HG02973 (cell line): Measurements from ENCODE around the gene KRTAP2-2.
"Not testable (repeated sequence)": the region's sequence is repeated elsewhere in the genome, so short reads cannot be mapped to it uniquely, and the experiment has no call there.

Experiments
- ATAC-seq: cut with Tn5 transposase; IDR thresholded peaks from one replicate; pipeline ENCODE4 v1.9.1; 2021; ENCODE audit warnings: moderate library complexity; ENCODE audit not compliant: unreplicated experiment

KRTAP2-2 gene

DNA sequence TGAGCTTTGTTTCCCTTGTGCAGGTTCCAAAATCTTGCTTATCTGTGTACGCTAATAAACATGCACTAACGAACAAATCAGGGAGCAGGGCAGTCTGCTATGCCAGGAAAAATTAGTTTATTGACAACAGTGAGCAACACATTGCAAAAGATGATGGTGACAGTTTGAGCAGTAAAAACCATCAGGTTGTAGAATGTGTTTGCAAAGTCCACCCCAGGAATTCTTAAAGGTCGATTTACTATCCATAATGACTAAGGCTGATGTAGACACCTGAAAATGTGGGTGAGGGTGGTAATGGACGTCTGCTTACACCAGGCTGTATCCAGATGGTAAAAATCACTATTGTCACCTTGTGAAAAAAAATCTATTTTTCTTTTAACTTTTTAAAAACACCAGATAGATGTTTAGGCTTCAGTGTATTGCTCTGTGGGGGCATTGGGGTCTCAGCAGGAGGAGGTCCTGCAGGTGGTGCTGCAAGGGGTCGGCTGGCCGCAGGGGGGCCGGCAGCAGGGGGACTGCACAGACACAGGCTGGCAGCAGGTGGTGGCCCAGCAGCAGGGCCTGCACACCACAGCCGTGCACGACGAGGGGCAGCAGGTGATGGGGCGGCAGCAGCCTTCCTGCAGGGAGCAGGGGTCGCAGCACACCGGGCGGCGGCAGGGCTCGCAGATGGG, 10.1 kb upstream of the KRTAP2-2 start:
- ATAC-seq, result not testable (repeated sequence)

DNA sequence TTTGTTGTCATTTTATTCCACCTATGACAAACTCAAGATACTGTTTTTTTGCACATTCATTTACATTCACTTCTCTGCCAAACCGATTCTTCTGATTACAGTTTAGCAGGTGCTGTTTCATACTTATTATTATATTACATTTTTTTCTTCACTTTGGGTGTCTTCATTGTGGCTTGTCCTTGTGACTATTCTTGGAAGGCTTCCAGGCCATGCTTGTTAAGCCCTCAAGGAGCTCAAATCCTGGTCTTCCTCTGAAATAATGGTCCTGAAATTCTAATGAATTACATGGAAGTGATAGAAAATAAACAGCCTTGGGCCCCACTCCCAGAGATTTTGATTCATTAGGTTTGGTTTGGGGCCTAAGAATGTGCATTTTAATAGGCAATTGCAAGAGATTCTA, 9.3 kb upstream of the KRTAP2-2 start:
- ATAC-seq, result no peak

DNA sequence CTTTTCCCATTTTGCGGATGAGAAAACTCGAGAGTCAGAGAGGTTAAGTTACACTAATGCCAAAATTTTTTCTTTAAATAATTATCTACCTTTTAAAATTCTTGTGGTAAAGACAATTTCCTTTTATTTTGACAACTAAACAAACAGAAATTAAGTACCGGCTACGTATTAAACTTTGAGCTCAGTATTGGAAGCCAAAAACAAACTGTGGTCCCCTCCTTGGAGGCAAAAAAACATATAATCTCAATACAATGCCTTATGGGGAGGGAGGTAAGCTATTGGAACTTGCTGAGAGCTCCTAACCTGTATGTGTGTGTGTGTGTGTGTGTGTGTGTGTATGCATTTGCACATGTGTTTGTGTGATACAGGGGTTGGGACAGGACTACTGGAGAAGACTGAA, 8.4 kb upstream of the KRTAP2-2 start:
- no peak for ATAC-seq

DNA sequence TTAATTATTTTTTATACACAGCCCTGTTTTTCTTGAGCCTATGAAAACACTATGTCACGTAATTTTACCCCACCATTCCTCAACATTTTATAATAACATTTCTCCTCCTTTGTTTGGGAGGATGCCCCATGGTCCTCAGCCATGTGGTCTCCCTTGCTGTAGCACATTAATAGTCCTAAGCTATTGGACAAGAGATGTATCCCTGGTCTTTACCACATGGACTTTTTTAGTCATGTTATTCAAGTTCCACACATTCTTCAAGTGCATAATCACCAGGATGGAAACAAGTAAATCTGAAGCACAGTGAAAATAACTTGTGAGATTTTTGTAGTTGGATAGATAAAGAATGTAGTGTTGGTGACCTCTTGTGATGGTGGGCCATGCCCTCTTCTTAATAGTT, 6.9 kb upstream of the KRTAP2-2 start:
- ATAC-seq, result no peak

GRCh38 chr17:41060052-41060604, 5.1 kb upstream of the KRTAP2-2 start, which contains the start of gene KRTAP2-3:
Gene KRTAP2-3, minus strand, starts transcription at chr17:41060114. Its CDS starts 64 bp downstream, at chr17:41060050.
- ATAC-seq, result no peak

DNA sequence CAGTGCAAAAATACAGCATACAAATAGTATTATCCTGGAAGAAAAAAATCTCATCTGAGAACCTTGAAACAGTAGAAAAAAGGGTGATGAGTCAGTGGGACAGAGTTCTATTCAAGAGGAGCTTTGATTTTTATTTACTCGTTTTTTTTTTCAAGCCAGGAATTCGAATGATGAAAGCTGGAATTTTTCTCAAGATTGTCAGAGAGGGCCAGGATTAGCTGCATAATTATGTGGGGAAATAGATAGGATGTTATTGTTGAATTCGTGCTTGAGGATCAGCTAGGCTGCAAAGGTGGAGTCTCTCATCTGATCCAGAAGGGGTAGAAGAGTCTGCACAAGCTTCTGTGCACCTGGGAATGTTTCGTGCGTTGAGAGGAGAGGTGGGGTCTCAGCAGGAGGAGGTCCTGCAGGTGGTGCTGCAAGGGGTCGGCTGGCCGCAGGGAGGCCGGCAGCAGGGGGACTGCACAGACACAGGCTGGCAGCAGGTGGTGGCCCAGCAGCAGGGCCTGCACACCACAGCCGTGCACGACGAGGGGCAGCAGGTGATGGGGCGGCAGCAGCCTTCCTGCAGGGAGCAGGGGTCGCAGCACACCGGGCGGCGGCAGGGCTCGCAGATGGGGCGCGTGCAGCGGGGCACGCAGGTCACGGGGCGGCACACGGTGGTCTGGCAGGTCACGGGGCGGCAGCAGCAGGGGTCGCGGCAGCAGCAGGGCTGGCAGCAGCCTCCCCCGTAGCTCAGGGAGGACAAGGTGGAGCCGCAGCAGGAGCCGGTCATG, 4.4 kb upstream of the KRTAP2-2 start:
- ATAC-seq, result not testable (repeated sequence)

GRCh38 chr17:41058741-41059140, 3.7 kb upstream of the KRTAP2-2 start:
- no peak for ATAC-seq

GRCh38 chr17:41057547-41057946, 2.5 kb upstream of the KRTAP2-2 start:
- no peak for ATAC-seq

GRCh38 chr17:41054556-41054955, 474 bp downstream of the KRTAP2-2 start:
- ATAC-seq, result not testable (repeated sequence)

DNA sequence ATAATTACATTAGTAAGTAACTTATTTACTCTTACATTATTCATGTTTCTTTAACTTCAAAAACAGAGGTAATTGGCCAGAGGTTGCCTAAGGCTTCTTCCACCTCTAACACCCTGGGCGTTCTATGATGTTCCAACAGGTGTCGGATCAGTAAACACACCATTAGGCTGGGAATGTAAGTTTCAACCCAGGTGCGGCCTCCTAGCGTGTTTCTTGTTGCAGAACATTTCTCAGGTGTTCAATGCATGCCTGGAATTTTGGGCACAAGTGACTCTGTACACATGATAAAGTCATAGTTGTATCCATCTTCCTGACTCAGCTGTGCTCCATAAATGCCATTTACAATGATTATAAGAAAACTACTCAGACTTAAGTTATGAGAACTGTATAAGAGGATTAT, 1.0 kb downstream of the KRTAP2-2 start:
- ATAC-seq, result no peak

- no peak for ATAC-seq
Observed at GRCh38 chr17:41052566-41052965, 2.5 kb downstream of the KRTAP2-2 start.

GRCh38 chr17:41049110-41049509, 5.9 kb downstream of the KRTAP2-2 start:
- ATAC-seq, result no peak

DNA sequence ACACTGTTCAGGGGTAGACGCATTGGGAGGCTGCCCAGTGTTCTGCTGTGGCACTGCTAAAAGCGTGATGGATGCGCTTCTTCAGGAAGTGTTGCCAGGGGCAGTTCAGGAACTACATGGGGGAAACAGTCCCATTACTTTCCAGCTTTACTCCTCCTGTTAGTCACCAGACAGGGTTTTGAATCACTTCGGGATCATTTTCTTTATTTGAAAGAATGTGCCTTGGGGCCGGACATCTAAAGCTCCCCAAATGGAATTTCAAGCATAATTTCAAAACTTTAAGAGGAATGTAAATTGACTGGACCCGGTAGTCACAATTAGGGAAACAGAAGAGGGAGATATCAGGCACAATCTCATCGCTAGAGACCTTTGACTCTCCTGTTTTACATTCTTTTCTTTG, 6.6 kb downstream of the KRTAP2-2 start:
- ATAC-seq, result no peak

DNA sequence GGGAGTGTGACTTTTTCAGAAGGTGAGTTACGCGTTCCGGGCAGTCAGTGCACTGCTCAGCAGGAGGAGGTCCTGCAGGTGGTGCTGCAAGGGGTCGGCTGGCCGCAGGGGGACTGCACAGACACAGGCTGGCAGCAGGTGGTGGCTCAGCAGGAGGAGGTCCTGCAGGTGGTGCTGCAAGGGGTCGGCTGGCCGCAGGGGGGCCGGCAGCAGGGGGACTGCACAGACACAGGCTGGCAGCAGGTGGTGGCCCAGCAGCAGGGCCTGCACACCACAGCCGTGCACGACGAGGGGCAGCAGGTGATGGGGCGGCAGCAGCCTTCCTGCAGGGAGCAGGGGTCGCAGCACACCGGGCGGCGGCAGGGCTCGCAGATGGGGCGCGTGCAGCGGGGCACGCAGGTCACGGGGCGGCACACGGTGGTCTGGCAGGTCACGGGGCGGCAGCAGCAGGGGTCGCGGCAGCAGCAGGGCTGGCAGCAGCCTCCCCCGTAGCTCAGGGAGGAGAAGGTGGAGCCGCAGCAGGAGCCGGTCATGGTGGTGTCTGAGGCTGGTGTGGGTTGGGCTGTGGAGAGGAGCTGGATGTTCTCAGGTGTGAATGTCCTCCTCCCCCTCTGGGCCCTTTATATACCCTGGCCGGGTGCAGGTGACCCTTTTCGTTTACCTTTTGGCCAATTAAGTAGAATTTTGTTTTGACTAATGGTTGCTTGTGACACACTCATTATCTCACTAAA, 8.1 kb downstream of the KRTAP2-2 start, which contains the start of gene KRTAP2-1:
TSS of gene KRTAP2-1 (minus strand) at position 582 of the 731 bp plus-strand sequence. CDS start at position 533, 49 bp downstream.
- ATAC-seq, result not testable (repeated sequence)

DNA sequence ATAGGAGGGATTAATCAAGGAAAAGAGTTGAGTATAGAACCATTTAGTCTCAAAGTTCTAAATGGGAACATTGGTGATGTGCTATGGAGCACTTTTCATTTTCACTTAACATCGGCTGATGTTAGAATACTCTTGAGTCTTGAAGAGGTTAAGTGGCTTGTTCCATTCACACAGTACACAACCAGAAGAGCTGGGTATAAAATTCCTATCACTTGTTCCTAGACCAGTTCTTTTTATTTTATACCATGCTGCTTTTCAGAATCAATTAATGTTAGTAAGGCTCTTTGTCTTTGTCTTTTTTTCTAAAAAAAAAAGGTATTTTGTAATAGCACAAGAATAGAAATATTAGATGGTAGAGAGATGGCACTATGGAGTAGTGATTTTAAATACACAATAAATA, 12.1 kb downstream of the KRTAP2-2 start:
- ATAC-seq, result no peak

DNA sequence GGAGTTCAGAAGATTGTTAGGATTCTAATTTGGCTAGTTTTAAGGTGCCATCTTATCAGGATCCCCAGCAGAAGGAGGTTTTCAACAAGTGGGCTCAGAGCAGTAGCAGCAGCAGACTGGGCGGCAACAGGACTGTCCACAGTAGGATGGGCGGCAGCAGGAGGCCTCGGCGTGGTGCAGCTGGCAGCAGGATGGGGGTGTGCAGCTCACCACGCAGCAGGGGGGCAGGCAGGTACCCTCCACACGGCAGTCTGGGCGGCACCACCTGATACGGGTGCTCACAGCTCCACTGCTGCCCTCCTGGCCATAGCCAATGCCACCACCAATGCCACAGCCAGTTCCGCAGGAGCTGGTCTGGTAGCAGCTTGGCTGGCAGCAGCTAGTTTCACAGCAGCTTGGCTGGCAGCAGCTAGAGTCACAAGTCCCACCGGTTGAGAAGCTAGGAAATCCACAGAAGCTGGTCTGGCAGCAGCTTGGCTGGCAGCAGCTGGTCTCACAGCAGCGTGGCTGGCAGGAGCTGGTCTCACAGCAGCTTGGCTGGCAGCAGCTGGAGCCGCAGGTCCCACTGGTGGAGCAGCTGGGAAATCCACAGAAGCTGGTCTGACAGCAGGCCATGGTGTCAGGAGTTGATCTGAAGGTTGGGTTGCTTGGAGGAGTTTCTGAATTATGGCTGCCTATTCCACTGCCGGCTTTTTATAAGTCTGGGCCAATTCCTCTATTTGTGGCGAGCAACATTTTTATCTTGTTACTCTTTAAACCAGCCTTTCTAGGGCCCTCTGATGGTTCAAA, 14.1 kb downstream of the KRTAP2-2 start, which contains the start of gene KRTAP1-1:
TSS of gene KRTAP1-1 (minus strand) at position 668 of the 789 bp plus-strand sequence. CDS start at position 615, 53 bp downstream.
- not testable (repeated sequence) for ATAC-seq

GRCh38 chr17:41037853-41038350, 17.1 kb downstream of the KRTAP2-2 start:
- no peak for ATAC-seq

DNA sequence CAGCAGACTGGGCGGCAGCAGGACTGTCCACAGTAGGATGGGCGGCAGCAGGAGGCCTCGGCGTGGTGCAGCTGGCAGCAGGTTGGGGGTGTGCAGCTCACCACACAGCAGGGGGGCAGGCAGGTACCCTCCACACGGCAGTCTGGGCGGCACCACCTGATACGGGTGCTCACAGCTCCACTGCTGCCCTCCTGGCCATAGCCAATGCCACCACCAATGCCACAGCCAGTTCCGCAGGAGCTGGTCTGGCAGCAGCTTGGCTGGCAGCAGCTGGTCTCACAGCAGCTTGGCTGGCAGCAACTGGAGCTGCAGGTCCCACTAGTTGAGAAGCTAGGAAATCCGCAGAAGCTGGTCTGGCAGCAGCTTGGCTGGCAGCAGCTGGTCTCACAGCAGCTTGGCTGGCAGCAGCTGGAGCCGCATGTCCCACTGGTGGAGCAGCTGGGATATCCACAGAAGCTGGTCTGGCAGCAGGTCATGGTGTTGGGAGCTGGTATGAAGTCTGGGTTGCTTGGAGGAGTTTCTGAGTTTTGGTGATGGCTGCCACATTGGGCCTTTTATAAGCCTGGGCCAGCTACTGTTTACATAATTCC, 20.6 kb downstream of the KRTAP2-2 start, which contains the start of gene KRTAP1-3:
TSS of gene KRTAP1-3 (minus strand) at position 529 of the 590 bp plus-strand sequence. CDS start at position 476, 53 bp downstream.
- not testable (repeated sequence) for ATAC-seq

DNA sequence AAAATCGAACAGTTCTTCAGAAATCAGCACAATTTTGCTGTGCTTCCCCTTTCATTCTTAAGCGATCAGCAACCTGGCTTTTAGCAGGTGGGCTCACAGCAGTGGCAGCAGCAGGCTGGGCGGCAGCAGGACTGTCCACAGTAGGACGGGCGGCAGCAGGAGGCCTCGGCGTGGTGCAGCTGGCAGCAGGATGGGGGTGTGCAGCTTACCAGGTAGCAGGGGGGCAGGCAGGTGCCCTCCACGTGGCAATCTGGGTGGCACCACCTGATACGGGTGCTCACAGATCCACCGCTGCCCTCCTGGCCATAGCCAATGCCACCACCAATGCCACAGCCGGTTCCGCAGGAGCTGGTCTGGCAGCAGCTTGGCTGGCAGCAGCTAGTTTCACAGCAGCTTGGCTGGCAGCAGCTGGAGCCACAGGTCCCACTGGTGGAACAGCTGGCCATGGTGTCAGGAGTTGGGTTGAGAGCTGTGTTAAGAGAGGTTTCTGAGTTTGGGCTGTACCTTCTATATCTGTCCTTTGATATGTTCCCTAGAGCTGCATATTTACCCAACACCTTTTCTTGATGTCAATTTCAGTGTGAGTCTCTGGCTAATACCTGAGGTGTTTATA, 25.3 kb downstream of the KRTAP2-2 start, which contains the start of gene KRTAP1-4:
TSS of gene KRTAP1-4 (minus strand) at position 563 of the 613 bp plus-strand sequence. CDS start at position 446, 117 bp downstream.
- no peak for ATAC-seq
